GM12874 (cell line): ENCODE results near the gene BAIAP2.

Experiments used
- CTCF ChIP-seq: IDR thresholded peaks from 2 replicates; pipeline ENCODE4 v1.5.1; 2011; ENCODE audit warnings: low read depth, mild to moderate bottlenecking, control low read depth, low read length, moderate library complexity; ENCODE audit not compliant: insufficient read depth

BAIAP2 gene

GRCh38 chr17:81074875-81075274 is 39.9 kb downstream of the BAIAP2 start:
- no peak for TF ChIP-seq CTCF

DNA sequence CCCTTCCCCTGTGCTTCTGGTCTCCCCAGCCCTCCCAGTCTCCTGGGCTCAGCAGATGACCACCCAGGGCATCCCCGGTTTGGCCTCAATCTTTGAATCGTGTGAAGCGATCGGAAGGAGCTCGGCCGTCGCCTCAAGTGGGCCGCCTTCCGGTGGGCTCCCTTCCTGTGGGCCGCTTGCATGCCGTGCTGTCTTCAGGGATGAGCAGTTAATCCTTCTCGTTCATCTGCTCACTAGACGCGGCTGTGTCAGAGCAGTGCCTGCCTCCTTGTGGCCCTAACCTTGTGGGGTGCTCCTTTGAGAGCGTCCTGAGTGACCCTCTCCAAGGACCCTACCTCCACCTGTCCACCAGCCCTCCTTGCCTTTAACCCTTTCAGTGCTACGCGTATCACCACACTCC is 40.4 kb downstream of the BAIAP2 start:
- no peak for TF ChIP-seq CTCF

DNA sequence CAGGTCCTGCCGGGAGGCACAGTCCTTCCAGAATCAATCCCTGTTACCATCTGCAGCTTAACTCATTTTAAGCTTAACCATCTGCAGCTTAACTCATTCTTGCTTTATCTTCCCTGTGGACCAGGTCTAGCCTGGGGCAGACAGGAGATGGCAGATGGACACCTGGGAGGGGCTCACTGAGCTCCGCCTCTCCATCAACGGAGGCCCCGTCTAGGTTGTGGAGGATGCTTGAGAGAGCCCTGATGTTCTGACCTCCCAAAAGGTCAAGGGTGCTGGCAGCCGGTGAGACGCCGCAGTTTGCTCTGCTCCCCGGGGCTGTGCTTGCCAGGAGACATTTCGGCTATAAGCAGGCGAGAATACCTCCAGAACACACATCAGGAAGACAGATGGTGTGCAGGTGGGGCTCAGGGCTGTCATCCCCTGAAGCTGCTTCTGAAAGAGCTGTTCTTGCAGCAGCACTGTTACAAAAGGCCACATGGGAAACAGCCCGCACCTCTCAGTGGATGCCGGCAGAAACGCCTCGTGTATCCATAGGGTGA is 41.3 kb downstream of the BAIAP2 start:
- no peak for TF ChIP-seq CTCF

- no peak for TF ChIP-seq CTCF
Observed at GRCh38 chr17:81080019-81080418, 45.1 kb downstream of the BAIAP2 start.

DNA sequence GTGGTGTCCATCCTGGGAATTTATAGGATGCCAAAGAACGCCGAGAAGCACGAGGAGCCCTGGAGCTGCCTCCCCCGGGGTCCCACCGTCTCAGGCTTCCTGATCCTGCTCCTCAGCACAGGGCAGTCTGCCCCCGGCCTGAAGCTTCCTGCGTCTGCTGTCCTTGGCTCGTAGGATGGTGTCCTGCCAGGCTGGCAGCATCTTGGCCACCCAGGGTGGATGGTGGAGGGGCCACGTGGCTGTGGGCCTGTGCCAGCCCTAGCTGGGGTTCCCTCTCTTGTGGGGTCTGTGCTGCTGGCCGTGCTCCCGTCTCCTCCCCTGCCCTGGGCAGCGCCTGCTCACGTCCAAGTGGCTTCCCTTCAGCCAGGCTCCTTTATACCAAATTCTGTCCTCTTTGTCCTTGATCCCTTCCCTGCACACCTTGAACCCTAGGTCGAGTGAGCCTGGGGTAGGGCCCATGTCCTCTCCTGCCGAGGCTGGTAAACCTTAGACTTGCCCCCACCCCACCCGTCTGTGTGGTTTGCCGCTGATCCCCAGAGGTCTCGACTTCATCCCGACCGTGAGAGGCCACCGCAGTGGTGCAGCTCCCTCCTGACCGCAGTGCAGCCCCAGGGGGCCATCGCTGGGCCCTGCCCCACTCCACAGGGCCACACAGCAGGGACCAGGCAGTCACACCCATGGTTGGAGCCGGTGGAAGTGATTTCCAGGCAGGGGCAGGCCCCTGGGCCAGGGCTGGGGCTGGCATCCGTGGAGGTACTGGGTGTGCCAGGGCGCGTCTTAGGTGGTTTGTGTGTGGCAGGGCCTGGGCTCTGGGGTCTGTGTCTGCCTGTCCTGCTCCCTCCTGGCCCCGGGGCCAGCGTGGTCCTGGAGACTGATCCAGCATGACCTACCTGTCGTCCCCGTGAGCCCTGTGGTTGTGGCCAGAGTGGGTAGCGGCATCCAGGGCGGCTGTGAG is 46.5 kb downstream of the BAIAP2 start:
- no peak for TF ChIP-seq CTCF

DNA sequence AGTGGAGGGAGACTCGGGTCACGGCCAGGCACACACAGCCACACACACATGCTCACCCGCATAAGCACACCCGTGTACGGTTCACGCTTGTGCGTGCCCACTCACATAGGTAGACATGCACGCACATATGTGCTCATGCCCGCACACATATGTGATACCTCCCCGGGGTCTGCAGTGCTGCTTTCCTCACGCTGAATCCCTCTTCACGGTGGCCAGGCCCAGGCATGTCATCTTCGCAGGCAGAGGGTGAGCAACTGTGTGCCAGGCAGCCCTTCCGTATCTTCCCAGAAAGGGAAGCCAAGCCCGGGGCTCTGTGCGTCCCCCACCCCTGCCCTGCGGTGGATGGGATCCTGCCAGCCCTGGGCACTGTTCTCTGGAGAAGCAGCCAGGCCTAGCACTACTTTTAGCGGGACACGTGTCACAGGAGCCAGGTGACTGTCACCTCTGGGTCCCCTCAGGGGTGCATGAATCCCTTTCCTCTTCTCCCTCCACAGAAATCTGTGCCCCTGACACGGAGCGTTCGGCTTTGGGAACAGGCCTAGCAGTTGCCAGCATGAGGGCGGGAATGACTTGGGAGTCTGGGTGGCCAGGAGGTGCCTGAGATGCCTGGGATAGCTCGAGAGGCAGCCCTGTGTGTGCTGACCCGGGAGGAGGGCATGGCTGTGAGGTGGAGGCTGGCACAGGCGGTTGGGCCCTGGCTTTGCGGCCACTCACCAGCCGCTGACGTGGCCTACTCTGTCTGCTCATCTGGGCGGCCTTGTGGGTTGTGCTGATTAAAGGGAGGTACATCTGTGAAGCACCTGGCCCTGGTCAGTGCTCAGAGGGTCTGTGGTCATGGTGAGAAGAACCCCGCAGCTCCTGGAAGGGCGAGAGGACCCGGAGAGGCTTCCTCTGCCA is 47.5 kb downstream of the BAIAP2 start:
- no peak for TF ChIP-seq CTCF
